Fibroblast of skin of left quadriceps (primary cell): ENCODE results near the gene ST3GAL4.
A peak's percentile ranks its signal among the peaks of the same experiment; 100 is the strongest.
"Not testable (repeated sequence)": the region's sequence is repeated elsewhere in the genome, so short reads cannot be mapped to it uniquely, and the experiment has no call there.

Experiments used
- DNase-seq, 2 experiments: peaks; one replicate each; pipeline ENCODE4 v3.0.0-alpha.2; 2013; ENCODE audit warnings: low read depth in 2 of 2

ST3GAL4 gene

DNA sequence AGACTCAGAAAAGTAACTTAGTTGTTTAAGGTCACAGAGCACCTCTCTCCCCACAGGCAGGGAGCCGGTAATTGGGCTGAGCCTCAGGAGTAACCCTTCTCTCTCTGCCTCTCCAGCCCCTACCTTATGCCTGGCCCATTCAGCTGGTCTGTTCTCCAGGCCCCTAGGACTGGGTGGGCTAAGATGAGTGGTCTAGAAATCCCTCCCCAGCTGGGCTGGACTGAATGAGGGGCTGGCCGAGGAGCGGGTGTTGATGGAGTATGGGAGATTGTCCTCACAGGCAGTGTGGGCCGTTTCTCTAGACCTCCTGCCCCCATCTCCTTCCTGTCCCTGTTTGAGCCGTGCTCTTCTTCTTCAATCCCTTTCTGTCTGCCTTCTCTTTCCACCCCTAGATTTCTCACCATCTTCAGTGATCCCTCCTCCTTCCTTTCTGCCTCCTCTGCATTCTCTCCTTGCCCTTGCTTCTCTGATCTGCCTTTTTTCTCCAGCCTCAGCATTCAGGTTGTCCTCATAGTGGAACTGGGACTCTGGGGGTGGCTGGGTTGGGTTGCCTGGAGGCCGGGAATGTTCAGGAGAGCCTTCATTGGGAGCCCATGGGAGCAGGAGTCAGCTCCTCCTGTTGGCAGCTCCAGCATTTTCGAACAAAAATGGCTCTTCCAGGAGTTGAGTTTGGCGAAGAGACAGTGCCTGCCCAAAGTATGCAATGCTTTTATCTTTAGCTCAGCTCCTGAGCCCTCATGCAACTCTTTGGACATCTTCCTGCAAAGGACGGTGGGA, 7.6 kb downstream of the ST3GAL4 start:
- no peak for DNase-seq

DNA sequence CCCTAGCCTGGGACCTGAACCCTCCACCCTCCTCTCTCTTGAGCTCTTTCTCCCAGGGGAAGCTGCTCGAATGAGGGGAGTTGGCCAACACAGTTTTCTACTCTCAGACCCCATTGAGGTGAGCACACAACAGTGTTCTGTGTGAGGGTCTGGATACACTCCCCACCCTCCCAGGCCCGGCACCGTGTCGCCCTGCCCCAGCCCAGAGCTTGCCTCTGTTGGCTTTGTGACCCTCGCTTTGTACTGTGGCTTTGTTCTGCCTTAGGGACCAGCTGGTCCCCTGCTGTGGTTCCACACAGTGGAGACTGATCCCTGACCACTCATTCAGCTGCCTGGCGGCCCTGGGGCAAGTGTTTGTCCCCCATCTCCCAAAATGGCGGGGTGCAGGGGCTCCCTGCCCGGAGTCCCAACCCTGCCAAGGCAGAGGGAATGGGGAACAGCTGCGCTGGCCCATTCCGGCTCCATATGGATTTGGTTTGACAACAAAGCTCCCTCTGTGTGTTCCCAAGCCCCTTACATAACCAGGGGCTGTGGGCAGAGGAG, 8.3 kb downstream of the ST3GAL4 start:
- DNase-seq: no peak

DNA sequence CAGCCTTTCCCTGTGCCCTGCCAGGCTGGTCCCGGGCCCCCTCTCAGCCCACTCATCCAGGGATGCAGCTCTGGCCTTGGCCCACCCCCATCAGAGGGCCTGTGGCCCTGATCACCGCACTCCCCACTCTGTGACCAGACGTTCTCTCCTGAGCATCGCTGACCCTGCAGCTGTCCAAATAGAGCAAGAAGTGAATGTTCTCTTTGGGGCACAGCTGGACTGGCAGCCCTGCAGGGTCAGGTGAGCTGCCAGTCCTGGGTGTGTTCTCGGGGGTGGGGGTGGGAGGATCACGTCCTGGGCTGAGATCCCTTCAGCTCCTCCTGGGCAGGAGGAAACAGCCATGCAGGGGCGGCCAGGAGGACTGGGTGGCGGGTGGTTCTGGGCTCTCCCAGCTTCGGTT, 9.2 kb downstream of the ST3GAL4 start:
- not testable (repeated sequence) for DNase-seq

- DNase-seq: not testable (repeated sequence)
Observed at GRCh38 chr11:126365508-126365907, 10.0 kb downstream of the ST3GAL4 start.

DNA sequence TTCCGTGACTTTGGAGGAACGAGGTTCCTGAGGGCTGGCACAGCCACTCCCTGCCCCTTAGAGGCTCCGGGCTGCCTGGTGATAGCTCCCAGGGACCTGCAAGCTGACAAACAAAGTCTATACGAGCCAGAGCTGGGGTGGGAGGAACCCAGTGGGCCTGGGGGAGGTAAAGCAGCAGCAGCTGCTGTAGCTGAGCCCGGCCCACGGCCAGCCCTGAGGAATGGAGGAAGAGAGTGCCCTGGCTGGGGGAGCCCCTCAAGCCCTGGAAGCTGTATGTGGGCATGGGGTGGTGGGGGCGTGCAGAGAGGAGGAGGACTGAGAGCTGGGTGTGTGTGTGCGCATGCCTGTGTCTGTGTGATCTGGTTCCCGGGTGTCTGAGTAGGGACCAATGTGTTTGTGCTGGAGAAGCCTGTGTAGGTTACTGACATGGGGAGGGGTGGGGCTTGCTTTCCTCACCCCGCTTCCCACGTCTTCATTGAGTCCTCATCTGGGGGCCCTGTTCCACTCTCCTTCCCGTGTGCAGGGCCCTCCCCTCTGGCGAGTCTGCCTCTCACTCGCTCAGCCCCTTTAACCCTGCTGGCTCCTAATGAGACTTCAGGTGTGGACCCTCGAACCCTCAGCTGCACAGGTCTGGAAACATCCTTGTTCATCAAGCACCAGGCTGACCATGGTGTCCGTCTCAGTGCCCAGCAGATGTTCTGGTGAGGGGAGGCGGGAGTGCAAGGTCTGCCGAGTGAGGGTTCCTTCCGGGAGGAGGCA, 10.8 kb downstream of the ST3GAL4 start:
- no peak for DNase-seq

- not testable (repeated sequence) for DNase-seq
Observed at GRCh38 chr11:126366823-126367654, 11.6 kb downstream of the ST3GAL4 start.

GRCh38 chr11:126367806-126368205, 12.3 kb downstream of the ST3GAL4 start:
- DNase-seq: not testable (repeated sequence)

GRCh38 chr11:126368336-126369119, 13.0 kb downstream of the ST3GAL4 start:
- not testable (repeated sequence) for DNase-seq

DNA sequence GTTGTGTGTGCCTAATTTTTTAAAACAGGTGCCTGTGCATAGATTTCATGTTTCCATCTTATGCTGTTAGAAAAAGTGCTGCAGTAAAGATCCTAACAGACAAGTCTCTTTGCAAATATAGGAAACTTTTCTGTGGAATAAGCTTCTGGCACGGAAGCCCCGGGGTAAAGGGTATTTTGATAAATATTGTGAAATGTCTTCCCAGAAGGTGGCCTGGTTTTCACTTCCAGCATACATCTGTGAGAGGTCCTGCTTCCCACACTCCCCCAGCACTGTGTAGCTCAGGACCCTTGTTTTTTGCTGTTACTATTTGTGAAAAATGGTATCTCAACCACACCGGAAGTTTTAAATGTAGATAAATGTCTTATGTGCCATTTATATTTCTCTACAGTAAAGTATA, 14.5 kb downstream of the ST3GAL4 start:
- DNase-seq: no peak

GRCh38 chr11:126371595-126371994, 16.1 kb downstream of the ST3GAL4 start:
- no peak for DNase-seq

GRCh38 chr11:126373389-126374066, 18.0 kb downstream of the ST3GAL4 start:
- DNase-seq: not testable (repeated sequence)

DNA sequence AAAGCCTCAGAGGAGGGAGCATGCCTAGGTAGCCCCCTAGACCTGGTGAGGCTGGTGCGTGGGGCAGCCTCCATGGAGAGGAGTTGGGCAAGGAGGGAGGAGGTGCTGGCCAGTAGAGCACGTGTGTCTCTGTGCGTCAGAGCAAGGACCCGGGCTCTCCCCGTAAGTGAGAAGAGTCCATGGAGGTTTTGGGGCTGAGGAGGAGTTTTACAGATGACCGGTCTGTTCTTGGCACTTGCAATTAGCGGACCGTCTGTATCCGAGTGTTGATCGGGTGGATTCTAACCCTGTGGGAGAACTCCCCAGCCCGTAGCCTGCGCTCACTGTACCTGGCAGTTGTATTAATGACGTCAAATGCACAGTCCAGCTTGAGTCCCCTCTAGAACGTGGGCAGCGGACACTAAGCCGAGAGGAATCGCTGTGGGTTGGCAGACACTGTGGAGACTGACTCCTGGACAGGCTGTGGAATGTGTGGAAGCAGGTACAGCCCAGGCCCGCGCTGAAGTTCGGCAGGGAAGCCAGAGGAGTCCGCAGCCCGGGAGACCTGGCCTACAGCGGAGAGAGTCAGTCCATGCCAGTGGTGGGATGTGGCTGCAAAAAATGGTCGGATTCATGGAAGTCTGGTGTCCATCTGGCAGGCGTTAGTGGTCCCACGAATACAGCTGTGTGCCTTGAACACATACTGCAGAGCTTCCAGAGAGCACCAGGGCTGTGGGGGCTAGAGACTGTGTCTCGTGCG, 19.2 kb downstream of the ST3GAL4 start:
- DNase-seq: not testable (repeated sequence)

DNA sequence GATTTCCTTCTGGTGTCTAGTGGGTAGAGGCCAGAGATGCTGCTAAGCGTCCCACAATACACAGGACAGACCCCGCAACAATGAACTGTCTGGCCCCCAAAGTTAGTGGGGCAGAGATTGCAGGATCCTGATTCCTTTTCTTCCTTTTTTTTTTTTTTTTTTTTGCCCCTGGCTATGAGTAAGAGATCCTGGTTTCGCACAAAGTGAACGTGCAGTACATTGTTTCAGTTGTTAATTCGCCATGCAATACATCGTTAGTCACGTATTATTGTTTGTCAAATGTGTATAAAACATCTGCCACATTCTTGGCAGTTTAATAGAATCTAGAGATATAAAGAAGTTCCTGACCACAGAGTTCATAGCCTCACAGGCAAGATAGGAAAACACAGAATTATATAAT, 20.2 kb downstream of the ST3GAL4 start:
- no peak for DNase-seq

- peak; percentile 22 to 30 for DNase-seq
Observed at GRCh38 chr11:126378763-126379162, 23.3 kb downstream of the ST3GAL4 start.

DNA sequence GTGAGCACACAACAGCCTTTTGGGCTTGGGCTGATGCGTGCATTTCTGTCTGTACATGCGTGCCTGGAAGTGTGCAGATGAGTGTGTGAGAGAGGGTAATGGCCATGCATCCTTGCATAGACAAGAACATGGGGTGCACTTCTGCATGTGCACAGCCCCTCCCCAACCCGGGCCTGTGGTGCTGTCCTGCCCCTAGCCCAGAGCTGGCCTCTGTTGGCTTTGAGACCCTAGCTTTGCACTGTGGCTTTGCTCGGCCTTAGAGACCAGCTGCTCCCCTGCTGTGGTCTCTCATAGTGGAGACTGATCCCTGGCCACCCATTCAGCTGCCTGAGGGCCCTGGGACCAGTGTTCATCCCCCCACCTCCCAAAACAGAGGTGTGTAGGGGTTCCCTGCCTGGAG, 25.4 kb downstream of the ST3GAL4 start:
- no peak for DNase-seq

- not testable (repeated sequence) for DNase-seq
Observed at GRCh38 chr11:126381960-126382359, 26.5 kb downstream of the ST3GAL4 start.

DNA sequence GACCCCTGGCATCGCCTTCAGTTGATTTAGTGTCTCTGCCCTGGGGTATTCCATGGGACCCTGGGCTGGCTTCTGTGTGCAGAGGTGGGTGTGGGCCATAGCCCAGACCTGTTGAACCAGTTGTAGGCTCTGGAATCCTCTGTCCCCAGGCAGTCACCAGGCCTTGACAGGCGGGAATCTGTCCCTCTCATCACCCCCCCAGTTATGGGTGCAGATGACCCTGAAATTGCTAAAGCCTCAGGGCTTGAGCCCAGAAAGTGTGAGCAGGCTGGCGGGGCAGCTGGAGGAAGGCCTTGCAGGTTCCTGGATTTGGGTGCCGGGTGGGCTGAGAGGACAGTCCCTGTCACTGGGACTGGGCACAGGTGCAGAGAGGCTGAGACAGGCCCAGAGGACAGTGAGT, 27.2 kb downstream of the ST3GAL4 start:
- DNase-seq: not testable (repeated sequence)

- DNase-seq: no peak
Observed at GRCh38 chr11:126383339-126384335, 28.2 kb downstream of the ST3GAL4 start.
